ENCODE measurements around the gene FAM13C.

GRCh38 chr10:59245686-59246085 is 116.7 kb downstream of the FAM13C start:
- TF ChIP-seq RARB (CRISPR knock-in tag; IDR thresholded peaks at IDR 0.05) (no peak), SNAI2 (CRISPR knock-in tag; IDR thresholded peaks at IDR 0.05) (no peak), ZFP30 (CRISPR knock-in tag; IDR thresholded peaks at IDR 0.05) (no peak), CSDC2 (CRISPR knock-in tag; IDR thresholded peaks at IDR 0.05) (no peak), ARNTL (CRISPR knock-in tag; IDR thresholded peaks at IDR 0.05; ENCODE audit: borderline replicate concordance, low read depth) (no peak), ZFP3 (CRISPR knock-in tag; IDR thresholded peaks at IDR 0.05) (no peak), CREB5 (CRISPR knock-in tag; IDR thresholded peaks at IDR 0.05; ENCODE audit: low read depth) (no peak)
